AG20443 (cell line): Measurements from ENCODE around the gene CCL26.
A peak's percentile ranks its signal among the peaks of the same experiment; 100 is the strongest.

Experiments used
- DNase-seq: peaks from one replicate; pipeline ENCODE4 v3.0.0; 2012; ENCODE audit warnings: low spot score, mixed read lengths

Gene CCL26, protein sequence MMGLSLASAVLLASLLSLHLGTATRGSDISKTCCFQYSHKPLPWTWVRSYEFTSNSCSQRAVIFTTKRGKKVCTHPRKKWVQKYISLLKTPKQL

GRCh38 chr7:75772081-75773077 is at the start of gene CCL26:
Gene CCL26, minus strand, starts transcription at chr7:75772211. Its CDS starts 35 bp downstream, at chr7:75772176.
- peak; percentile 73 for DNase-seq

DNA sequence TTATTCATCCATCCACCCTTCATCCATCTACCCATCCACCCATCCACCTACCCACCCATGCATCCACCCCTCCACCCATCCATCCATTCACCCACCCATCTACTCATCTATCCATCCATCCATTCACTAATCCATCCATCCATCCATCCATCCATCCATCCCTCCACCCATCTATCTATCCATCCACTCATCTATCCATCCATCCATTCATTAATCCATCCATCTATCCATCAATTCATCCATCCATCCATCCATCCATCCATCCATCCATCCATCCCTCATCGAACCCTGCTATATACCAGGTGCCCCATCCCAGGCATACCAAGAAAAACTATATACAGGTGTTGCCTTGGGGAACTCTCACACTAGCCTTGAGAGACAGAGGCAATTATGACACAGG is 48.7 kb upstream of the CCL26 start:
- no peak for DNase-seq

- no peak for DNase-seq
Measured at GRCh38 chr7:75819711-75820110, 47.7 kb upstream of the CCL26 start.

GRCh38 chr7:75818472-75818871 is 46.5 kb upstream of the CCL26 start:
- no peak for DNase-seq

DNA sequence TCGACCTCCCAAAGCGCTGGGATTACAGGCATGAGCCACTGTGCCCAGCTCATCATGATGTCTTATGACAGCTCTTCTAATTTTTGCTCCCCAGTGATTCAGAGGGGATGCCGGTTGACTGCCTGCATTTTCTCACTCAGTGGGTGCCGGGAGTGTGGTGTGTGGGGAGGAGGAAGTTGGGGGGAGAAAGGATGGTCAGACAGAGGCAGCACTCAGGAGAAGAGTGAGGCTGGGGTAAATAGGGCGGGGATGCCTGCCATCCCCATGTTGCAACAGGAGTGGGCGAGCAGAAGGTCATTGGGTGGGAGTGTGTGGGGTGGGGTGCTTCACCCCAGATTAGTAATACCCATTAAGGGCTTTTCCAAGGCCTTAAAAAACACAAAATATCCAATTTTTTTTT is 45.1 kb upstream of the CCL26 start:
- DNase-seq, result no peak

DNA sequence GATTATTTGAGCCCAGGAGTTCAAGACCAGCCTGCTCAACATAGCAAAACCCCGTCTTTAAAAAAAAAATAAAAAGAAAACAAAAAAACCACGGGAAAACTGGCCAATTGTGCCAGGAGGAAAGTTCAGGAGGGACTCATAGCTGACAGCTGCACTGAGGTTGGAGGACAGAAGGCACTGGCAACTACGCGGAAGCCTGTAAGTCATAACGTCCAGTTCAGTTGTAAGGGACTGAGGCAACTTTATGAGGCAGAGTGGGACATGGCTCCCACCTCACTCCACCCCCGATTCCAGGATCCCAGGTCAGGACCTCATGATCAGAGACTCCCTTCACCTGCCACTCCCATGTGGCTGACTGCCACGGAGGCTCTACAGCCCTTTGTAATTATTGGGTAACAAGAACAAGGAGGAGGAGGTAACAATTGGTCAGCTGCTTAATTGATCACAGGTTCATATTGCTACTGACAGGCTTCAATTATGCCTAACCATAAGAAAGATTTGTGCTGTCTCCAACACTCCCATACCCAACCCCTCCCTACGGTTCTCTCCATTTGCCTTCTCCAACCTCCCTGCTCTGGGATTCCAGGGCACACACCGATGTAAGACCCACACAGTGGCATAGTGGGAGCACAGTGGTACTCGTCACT is 43.5 kb upstream of the CCL26 start:
- no peak for DNase-seq

DNA sequence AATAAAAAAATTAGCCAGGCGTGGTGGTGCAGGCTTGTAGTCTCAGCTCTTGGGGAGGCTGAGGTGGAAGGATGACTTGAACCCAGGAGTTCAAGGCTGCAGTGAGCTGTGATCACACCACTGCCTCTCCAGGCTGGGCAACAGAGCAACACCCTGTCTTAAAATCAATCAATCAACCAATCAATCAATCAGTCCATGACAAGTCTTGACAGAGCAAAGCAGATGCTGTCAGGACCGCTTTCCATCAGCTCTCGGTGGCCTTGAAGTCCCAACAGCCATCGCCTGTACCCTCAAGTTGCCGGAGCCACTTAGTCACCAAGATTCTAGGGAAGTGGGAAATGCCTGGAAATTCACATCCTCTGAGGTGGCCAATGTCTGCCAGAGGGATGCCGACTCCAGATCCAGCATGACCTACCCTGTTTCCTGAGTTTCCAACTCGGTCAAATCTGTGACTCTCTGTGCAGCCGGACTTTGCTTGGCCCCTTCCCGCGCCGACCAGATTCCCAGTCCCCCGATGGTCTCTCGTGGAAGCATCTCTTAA is 42.5 kb upstream of the CCL26 start:
- DNase-seq, result peak; percentile 43

GRCh38 chr7:75813781-75814236 is 41.8 kb upstream of the CCL26 start, which contains the start of gene CCL24:
Gene CCL24, minus strand, starts transcription at chr7:75813806. Its CDS starts 91 bp downstream, at chr7:75813715.
- DNase-seq, result no peak

- no peak for DNase-seq
Measured at GRCh38 chr7:75813084-75813483, 41.1 kb upstream of the CCL26 start.

GRCh38 chr7:75811894-75812678 is 40.1 kb upstream of the CCL26 start:
- no peak for DNase-seq

GRCh38 chr7:75809396-75809795 is 37.4 kb upstream of the CCL26 start:
- no peak for DNase-seq

DNA sequence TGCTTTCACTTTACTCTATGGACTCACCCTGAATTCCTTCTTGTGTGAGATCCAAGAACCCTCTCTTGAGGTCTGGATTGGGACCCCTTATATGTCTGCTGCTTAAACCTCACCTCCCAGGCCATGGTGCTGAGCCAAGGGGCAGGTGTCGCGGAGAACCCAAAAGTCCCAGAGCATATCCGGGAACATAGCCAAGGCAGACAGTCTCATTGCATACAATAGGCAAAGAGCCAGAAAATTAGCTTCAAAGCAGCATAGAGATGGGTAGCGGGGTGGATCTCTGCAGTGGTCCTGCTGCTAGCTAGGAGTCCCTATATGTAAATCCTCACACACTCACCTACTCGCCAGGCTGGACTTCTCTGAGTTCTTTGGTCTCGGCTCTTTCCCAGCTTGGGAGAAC is 36.1 kb upstream of the CCL26 start:
- no peak for DNase-seq

DNA sequence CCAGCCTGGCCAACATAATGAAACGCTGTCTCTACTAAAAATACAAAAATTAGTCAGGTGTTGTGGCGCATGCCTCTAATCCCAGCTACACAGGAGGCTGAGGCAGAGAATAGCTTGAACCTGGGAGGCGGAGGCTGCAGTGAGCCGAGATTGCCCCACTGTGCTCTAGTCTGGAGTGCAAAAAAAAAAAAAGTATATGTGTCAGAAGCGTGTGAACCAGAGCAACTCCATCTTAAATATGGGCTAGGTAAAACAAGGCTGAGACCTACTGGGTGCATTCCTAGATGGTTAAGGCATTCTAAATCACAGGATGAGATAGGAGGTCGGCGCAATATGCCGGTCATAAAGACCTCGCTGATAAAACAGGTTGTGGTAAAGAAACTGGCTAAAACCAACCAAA is 35.4 kb upstream of the CCL26 start:
- DNase-seq, result no peak

- DNase-seq, result no peak
Measured at GRCh38 chr7:75806560-75807307, 34.7 kb upstream of the CCL26 start.

DNA sequence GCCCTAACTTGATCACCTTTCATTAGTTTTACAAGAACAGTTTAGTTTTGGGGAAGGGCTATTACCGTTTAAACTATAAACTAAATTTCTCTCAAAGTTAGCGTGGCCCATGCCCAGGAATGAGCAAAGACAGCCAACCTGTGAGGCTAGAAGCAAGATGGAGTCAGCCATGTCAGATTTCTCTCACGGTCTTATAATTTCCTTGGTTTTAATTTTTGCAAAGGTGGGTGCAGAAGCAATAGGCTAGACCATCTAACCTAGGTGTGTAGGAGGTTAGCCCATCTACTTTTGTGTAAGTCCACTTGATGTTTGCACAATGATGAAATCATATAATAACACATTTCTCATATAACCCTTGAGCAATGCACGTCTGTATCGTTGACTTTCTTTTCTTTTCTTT is 32.7 kb upstream of the CCL26 start:
- no peak for DNase-seq

- no peak for DNase-seq
Measured at GRCh38 chr7:75804004-75804403, 32.0 kb upstream of the CCL26 start.

GRCh38 chr7:75802552-75802821 is 30.5 kb upstream of the CCL26 start:
- DNase-seq, result no peak

DNA sequence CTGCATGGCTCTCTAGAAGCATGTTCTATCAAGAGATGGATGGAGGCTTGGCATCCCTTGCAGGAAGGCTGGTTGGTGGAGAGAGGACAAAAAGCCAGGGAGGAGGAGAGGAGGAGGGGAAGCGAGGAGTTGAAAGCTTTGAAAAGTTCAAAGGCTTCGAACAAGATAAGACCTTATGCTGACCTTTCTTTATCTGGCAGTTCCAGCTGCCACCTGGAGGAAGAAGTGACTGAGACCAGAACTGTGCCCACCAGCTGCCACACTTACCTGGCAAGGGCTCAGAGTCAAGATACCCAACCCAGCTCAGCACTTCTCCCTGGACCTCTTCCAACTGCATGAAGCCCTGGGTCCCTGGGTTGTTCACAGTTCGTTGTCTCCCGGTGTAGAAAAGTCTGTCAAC is 26.8 kb upstream of the CCL26 start:
- no peak for DNase-seq

DNA sequence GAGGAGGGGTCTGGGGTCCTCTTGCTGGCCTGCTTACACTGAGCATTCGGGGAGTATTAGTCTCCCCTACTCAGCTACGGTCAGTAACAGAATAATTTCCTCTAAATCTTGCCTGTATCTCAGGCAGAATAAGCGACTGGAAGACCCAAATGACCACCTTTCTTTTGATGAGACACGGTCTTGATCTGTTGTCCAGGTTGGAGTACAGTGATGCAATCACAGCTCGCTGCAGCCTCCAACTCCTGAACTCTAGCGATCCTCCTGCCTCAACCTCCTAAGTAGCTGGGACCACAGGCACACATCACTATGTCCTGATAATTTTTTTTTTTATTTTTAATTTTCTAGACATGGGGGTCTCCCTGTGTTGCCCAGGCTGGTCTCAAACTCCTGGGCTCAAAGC is 24.4 kb upstream of the CCL26 start:
- DNase-seq, result no peak

GRCh38 chr7:75795831-75796285 is 23.8 kb upstream of the CCL26 start:
- no peak for DNase-seq

DNA sequence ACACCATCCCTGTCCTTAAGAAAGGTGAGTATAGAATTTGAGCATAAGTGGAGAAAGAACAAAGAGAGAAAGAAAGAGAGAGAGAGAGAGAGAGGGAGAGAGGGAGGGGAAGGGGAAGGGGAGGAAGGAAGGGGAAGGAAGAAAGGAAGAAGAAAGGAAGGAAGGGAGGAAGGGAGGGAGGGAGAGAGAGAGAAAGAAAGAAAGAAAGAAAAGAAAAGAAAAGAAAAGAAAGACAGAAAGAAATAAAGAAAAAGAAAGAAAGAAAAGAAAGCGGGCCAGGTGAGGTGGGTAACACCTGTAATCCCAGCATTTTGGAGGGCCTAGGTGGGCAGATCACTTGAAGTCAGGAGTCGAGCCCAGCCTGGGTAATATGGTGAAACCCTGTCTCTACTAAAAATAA is 21.7 kb upstream of the CCL26 start:
- DNase-seq, result no peak
